ENCODE results near the gene PLET1. TPM values are rescaled to one million over a fixed set of nuclear protein-coding genes. Genes with fewer than 3 reads are reported as not detected.

The PLET1 gene
- total and polyA plus RNA-seq, 2 of the 8 experiments (the other 6 are each of a cell fraction or from before 2014, with no cell fraction given): not detected

DNA sequence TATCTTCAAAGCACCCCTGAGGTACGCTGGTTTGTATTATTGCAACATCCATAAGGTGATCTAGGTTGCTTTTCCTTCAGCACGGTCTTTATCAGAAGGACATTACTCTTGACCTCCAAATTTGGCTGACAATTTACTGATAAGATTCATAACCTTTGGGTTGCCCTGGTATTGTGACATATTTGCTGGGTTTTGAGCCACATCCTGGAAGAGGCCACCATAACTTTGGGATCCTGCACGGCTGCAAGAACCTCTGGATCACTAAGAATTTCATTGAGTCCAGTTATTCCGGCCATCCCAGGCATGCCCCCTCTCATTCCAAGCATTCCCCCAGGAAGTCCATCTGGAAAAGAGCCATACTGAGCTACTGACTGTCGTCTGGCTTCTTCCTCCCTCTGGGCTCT, 6.5 kb upstream of the PLET1 start:
- DNase-seq (ENCODE audit: low read depth in 1 of 2, low spot score in 2 of 2) (no peak), FAIRE-seq (no peak)
- Histone ChIP-seq H4K8ac (ENCODE audit: extremely low read depth, insufficient read depth, low read length) (no peak overlapping the region), H4K20me1 (replicated peaks in 1 of 2; ENCODE audit: control insufficient read depth in 1 of 2, insufficient read depth in 2 of 2, low read length in 2 of 2) (no peaks in the 10 kb centered on the region), H4K5ac (ENCODE audit: insufficient read length, low read depth, low read length) (no peak overlapping the region), H3K27ac (ENCODE audit: low read depth, low read length) (no peak overlapping the region), H3K36me3 (ENCODE audit: control insufficient read depth in 2 of 4, insufficient read depth in 4 of 4, low read length in 3 of 4) (no peaks in the 10 kb centered on the region), H3K4me3 (ENCODE audit: extremely low read depth in 1 of 4, insufficient read depth in 2 of 4, low read depth in 3 of 4, low read length in 4 of 4) (no peak overlapping the region), H3K14ac (ENCODE audit: insufficient read length) (no peak overlapping the region), H4K91ac (replicated peaks; ENCODE audit: insufficient read length, low read length) (no peak overlapping the region), H3K79me1 (ENCODE audit: low read depth, low read length) (no peaks in the 10 kb centered on the region), H3K9me3 (ENCODE audit: insufficient read depth in 2 of 2, low read depth in 1 of 2, low read length in 1 of 2) (no peaks in the 10 kb centered on the region), H2BK20ac (ENCODE audit: low read length) (no peak overlapping the region), H3K23ac (ENCODE audit: insufficient read length) (no peak overlapping the region), H2AK5ac (ENCODE audit: low read depth, low read length) (no peak overlapping the region), H2BK15ac (ENCODE audit: low read length) (no peak overlapping the region), H3K23me2 (ENCODE audit: low read depth, low read length) (no peaks in the 10 kb centered on the region; the same call in 1 of the 2 replicates), H2BK12ac (ENCODE audit: low read depth, low read length) (no peak overlapping the region), H3K27me3 (replicated peaks in 1 of 4; ENCODE audit: control insufficient read depth in 3 of 4, extremely low read depth in 1 of 4, insufficient read depth in 3 of 4, low read length in 3 of 4) (0 out of 7 replicates have a peak, but pooled peaks cover 0 to 3% (median 0%) of the 10 kb centered on the region in 4 experiments), H3K9ac (replicated peaks in 1 of 4; ENCODE audit: extremely low read depth in 1 of 4, low read depth in 3 of 4, low read length in 3 of 4) (no peak overlapping the region), H2BK120ac (replicated peaks; ENCODE audit: low read depth, low read length) (no peak overlapping the region), H3K18ac (ENCODE audit: extremely low read depth, low read length) (no peak overlapping the region), H3K4me1 (replicated peaks in 1 of 4; ENCODE audit: control insufficient read depth in 3 of 4, insufficient read depth in 4 of 4, low read length in 3 of 4) (no peaks in the 10 kb centered on the region), H3K4ac (replicated peaks; ENCODE audit: insufficient read length, low read depth, low read length) (no peak overlapping the region), H3K79me2 (ENCODE audit: control insufficient read depth in 1 of 2, insufficient read depth in 2 of 2, low read length in 2 of 2) (no peaks in the 10 kb centered on the region), H2BK5ac (ENCODE audit: low read depth, low read length) (no peak overlapping the region), H3K4me2 (ENCODE audit: insufficient read depth in 1 of 2, low read depth in 2 of 2, low read length in 2 of 2) (no peak overlapping the region), H3K56ac (replicated peaks; ENCODE audit: insufficient read length, low read depth, low read length) (no peak overlapping the region), H2AFZ (ENCODE audit: low read length) (no peak overlapping the region)
- POLR2A ChIA-PET (ENCODE audit: partially characterized antibody): no interaction called here
- no peak for TF ChIP-seq NANOG (IDR thresholded peaks at IDR 0.05; ENCODE audit: insufficient read depth, low read depth, low read length, poor library complexity, severe bottlenecking)
- no peak for TF ChIP-seq HDAC2 (IDR thresholded peaks at IDR 0.05; ENCODE audit: borderline replicate concordance in 1 of 2, low read depth in 2 of 2, low read length in 2 of 2)
- WGBS, 2 experiments (ENCODE audit: extremely low coverage in 1 of 2, insufficient coverage in 1 of 2, insufficient read length in 1 of 2, insufficient replicate concordance in 2 of 2, low coverage in 1 of 2, low lambda C conversion rate in 2 of 2, missing lambda C conversion rate in 1 of 2): 86% methylated on average over 5 of the region's 5 CpGs; no CpG with 5 or more reads in 1 of the 2 experiments
- CTCF ChIA-PET (ENCODE audit: partially characterized antibody): interaction anchor here (0.6 to 6.2 kb wide), 3 partner anchors 13 to 563 kb away, joined by 3 to 29 read pairs (median 8); no protein-coding TSS in a partner anchor
